Left colon (tissue), 2 donors: ENCODE results near the gene CCDC148. TPM values are rescaled to one million over a fixed set of nuclear protein-coding genes. Genes with fewer than 3 reads are reported as not detected.
"Not testable (repeated sequence)": the region's sequence is repeated elsewhere in the genome, so short reads cannot be mapped to it uniquely, and the experiment has no call there.

Experiments used
- ATAC-seq: fragments of 200-7000 bp; cut with Tn5 transposase; one replicate; pipeline ENCODE4 v1.9.1; 2020; ENCODE audit warnings: mild to moderate bottlenecking, moderate library complexity
- DNase-seq, 2 donors: peaks; one replicate each; pipeline ENCODE4 v3.0.0-alpha.2; 2020
- intact Hi-C, 2 donors: fragments of 100-400 bp; cut with DNase I in 1 of 2; cut with micrococcal nuclease in 1 of 2; formaldehyde crosslinking; loops; one replicate each; pipeline versions ENCODE4 v1.11.2 to v1.14.0; 2022; cut with DNase I, micrococcal nuclease
- total RNA-seq, 2 donors: library from RNA; stranded (reverse); fragmentation: NEBNext Ultra II Directional; extraction: Animal tissue kit (Norgen Biotek cat#: 25700); gene quantifications; one replicate each; pipeline ENCODE4 v1.2.1, GENCODE V29; 2021
- donor health status: DM: no; HTN: no; CAD: no.
- donor health status: DM: yes; HTN: yes; CAD: no.

Gene CCDC148
- total RNA-seq, 2 donors from 2014 or later: 0.73 TPM; not detected in 1

DNA sequence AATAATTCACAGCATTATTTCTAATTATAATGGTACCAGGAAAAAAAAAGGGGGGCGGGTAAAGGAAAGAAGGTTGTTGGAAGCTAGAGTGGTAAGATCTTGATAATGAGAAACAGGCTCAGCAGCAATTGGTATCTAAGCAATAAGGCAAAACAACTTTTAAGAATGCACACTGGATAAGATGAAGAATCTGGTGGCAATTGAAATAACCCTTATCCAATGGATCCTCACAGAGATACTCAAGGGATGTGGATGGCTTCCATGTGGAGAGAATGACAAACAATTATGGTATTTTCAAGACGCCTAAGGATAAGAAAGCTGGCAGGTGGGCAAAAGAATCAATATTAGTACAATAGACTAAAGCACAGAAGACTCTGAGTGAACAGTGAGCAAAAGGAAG, 201.3 kb downstream of the CCDC148 start:
- intact Hi-C loops: no loop called here
- DNase-seq (no peak), ATAC-seq (no peak)

DNA sequence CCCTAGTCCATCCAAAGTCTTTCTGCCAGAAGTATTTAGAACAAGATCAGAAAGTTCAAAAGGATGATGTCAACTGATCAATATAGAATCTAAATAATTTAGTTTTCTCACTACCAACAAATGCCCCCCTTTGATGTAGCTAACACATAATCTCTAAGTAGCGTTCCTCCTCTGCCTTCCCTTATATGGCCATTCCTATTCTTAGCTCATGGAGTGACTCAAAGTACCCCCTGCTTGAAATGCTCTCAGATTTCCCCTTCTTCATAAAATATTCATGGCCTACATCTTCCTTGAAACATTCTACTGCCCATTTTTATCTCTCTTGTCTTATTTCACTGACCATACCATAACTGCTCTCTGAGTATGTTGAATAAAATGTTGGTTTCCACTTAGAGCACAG, 203.4 kb downstream of the CCDC148 start:
- ATAC-seq: no peak
- intact Hi-C loops: no loop called here
- DNase-seq: no peak

DNA sequence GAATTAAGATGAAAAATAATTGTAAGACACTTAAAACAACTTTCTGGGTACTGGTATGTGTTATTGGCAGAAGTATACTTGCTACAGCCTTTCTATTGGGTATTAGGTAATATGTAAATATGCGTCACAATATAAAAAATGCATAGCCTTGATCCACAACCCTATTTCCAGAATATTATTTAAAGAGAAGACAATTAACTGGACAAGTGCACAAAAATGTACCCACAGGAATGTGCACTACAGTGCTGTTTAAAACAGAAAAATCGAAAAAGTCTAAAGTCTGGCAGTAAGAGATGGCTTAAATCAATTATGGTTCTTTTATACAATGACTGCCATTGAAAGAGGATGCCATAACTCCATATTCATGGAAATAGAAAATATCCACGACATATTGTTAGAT, 205.2 kb downstream of the CCDC148 start:
- intact Hi-C loops: no loop called here
- ATAC-seq (no peak), DNase-seq (no peak)

DNA sequence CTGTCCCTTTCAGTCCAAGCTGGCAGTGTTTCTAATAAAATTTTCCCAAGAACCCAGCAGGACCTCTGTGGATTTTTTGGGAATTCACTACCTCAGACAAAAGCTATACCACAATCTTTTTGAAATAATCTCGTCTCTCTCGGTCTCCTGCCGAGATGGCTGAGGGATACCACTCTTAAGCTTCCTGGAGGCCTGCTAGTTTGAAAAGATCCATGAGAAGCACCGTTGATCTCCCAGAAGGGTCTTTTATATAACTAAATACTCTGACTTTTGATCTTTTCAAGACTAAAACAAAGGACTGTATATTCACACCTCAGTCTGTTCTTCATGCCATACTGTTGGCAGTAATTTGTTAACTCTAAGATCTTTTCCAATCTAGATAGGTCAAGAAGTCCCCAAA, 213.2 kb downstream of the CCDC148 start:
- no peak for DNase-seq
- ATAC-seq: no peak
- intact Hi-C loops: no loop called here

DNA sequence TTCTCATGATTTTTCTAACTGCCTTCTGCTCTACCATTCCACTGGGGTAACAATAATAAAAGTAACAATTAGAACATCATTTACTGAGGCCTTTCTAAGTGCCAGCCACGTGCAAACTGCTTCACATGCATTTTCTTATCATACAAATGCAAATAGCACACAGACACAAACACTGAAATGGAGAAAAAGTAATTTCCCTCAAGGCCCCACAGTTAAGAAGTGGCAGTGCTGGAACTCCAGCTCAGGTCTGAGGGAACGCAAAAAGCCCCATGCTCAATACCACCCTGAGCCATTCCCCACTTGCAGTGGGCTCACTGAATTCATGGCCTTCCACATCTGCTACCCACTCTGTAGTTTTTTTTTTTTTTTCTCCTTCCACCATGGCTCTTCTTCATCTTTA, 214.3 kb downstream of the CCDC148 start:
- no peak for ATAC-seq
- intact Hi-C loops: no loop called here

DNA sequence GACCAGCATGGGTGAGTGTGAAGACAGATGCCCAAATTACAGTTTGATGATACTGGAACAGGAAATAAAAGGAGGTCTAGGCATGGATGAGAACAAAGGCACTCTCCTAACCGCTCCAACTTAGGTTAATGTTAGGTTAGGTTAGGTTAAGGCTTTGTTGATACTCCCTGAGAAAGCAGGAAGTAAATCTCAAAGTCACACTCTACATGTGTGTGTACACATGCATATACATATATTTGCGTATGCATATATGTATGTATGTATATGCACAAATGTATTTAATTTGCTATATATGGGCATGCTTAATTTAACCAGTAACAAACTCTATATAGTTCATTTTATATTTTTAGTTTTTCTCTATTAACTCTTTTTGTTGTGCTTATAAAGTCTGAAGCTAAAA, 215.6 kb downstream of the CCDC148 start:
- intact Hi-C loops: no loop called here
- peak; percentile 22 for ATAC-seq
- DNase-seq: no peak

More for the DNA sequence above, 214.3 kb downstream of the CCDC148 start:
- no peak for DNase-seq

DNA sequence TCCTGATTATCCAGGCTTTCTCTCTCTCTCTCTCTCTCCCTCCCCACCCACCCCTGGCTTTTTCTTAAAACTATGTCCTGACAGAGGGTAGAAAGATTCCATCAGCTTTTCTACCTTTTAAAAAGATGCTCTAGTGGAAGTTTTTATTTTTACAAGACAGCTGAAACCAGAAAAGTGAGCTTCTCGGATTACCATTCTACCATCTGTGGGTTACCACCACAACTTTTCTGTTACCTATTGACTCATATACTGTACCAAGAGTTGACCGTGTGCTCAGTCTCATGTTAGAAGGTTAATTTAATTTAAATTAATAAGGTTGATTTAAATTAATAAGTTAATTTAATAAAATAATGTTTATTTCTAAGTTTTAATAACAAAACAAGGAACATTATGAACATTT, 217.3 kb downstream of the CCDC148 start:
- no peak for DNase-seq
- intact Hi-C loops: no loop called here
- no peak for ATAC-seq

DNA sequence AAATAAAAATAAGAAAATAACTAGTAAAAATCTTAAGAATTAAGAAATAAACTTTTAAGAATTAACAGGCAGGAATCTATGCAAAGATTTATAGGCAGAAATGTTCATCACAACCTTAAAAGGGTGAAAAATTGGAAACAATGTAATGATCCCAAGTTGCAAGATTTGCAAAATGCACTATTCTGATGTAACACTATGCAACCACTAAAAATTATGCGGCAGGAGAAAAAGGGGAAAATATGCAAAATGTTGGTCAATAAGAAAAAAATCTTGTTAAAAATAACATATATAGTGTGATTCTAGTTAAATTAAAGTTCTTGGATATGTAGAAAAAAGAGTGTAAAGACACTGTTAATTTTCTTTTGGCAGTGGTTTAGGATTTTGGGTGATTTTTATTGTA, 222.1 kb downstream of the CCDC148 start:
- ATAC-seq (no peak), DNase-seq (no peak)
- intact Hi-C loops: no loop called here

DNA sequence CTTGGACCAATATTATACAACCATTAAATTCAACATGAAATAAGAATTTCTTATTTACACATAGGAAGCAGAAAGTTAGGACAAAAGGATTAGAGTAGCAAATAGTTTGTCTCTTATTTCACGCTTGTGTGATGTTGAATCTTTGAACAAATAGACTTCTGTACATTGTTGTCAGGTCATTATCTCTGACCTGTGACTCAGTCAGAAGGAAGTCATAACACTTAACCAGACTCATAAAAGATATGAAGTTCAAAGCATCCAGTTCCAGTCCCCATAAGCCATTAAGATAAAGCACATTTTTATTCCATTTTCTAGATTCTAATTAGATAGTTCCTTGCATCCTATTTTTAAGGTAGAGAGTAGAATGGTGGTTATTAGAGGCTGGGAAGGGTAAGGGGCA, 224.1 kb downstream of the CCDC148 start:
- DNase-seq (no peak), ATAC-seq (peak; percentile 97)
- intact Hi-C loops: no loop called here

DNA sequence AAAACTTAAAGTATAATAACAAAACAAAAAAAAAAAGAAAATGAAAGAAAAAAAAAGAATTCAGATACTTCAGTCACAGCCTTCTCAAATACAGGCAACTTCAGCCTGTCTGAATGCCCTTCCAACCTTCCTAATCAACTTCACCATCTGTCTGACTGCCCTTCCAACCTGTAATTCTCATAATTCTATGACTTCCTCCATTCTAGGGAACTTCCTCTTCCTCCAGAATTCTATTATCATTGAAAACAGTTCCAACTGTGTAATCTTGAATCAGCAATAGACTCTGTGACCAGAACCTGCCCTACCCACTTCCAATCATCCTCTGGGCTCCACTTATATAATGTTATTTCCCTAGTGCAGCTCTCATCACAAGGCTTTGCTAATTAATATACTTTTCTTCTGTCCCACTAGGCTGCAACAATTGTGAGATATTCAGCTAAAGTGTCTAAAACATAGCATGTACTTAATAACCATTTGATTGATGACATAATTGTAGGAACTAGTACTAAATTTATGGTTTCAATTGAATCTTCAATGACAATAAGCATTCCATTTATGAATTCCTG, 227.5 kb downstream of the CCDC148 start:
- DNase-seq (no peak), ATAC-seq (peak; percentile 84)
- intact Hi-C loops: no loop called here

DNA sequence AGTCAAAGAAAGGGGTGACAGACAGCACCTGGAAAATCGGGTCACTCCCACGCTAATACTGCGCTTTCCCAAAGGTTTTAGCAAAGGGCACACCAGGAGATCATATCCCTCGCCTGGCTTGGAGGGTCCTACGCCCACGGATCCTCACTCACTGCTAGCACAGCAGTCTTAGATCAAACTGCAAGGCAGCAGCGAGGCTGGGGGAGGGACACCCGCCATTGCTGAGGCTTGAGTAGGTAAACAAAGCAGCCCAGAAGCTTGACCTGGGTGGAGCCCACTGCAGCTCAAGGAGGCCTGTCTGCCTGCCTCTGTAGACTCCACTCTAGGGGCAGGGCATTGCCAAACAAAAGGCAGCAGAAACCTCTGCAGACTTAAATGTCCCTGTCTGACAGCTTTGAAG, 233.5 kb downstream of the CCDC148 start:
- intact Hi-C loops: not testable (repeated sequence)

DNA sequence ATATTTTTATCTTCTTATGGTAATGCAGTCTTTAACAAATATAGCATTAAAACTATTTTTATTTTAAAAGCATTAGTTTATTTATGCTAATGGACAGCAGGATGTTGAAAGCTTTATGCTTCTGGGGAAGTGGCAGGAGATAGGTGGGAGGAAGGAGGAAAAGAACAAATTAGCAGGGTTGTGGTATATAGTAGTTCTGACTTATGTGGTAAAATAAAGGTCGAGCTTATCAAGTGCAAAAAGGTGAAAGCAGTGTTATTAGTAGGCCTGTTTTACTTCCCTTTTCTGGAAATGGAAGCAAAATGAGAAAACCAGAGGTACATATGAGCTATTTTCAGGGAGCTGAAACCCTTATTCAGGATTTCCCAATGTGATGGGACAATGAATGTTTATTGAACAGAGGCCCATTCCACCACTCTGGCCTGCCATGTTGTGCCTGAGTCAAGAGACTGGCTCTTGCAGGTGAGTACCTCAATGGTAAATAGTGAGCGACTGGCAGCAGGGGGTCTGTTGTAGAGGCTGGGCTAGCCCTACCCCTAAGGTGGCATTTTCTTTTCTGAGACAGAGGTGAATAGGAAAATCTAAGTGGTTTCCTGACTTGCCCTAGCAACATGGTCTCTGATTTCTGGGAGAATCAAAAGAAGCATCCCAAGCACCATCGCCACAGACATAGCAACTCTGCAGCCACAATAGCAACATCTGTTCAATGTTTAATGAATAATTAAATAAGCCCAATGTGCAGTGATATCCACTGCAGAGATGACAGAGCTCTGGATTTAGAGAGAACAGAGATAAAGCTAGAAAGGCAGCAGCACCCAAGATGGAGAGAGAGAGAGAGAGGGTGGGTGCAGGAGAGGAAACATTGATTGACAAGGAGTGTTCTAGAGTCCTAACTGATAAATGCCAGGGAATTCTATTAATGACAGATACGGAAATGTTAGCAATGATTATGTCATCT, 235.2 kb downstream of the CCDC148 start:
- DNase-seq (no peak), ATAC-seq (no peak)
- intact Hi-C loops: no loop called here

More for the DNA sequence above, 233.5 kb downstream of the CCDC148 start:
- ATAC-seq, DNase-seq: not testable (repeated sequence)

DNA sequence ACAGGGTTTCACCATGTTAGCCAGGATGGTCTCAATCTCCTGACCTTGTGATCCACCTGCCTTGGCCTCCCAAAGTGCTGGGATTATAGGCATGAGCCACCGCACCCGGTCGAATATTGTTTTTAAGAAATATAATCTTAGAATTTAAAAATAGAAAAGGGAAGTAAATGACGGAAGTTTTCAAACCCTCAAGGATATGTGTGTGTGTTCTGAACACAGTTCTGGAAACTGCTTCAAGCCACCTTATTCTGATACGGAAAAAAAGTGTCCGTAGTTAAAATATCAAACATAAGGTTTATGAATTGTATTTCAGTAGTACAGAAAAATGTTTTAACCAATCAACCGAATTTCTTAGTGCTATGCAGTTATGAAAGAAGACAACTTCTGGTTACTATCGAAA, 239.0 kb downstream of the CCDC148 start:
- DNase-seq: no peak
- intact Hi-C loops: no loop called here
- no peak for ATAC-seq

DNA sequence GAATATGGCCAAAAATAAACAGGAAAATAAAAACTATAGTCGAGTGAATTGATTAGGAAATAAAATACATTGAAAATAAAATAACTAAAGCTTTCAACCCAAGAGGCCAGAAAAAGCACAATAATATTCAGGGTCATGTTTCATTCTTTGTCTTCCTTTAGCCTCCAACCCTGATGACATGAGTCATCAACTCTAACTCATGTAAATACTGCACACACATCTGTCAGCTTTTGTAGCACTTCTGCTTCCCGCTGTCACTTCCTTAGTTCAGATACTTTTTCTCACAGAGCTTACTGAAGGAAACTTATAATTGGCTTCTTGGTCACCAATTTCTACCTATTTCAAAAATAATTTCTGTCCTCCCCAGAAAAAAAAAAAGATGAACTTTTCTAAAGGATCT, 242.1 kb downstream of the CCDC148 start:
- intact Hi-C loops: no loop called here
- ATAC-seq (peak; percentile 82), DNase-seq (no peak)

DNA sequence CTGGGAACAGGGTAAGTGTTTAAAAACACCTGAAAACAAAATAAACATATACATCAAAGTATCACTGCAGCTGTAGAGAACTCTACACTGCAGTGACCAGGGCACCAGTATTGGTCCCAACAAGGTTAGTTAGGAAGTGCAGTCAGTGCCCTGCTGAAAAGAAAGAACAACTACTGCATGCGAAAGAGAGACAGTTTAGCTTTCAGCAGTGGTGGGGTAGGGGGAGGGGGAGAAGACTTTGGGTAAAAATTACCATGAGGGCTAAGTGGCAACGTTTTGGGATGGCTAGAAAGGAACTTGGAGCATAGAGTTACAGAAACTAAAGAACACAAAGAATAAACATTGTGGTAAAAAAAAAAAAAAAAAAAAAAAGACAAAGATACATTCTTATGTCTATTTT, 242.8 kb downstream of the CCDC148 start:
- intact Hi-C loops: no loop called here
- no peak for DNase-seq
- ATAC-seq: no peak

DNA sequence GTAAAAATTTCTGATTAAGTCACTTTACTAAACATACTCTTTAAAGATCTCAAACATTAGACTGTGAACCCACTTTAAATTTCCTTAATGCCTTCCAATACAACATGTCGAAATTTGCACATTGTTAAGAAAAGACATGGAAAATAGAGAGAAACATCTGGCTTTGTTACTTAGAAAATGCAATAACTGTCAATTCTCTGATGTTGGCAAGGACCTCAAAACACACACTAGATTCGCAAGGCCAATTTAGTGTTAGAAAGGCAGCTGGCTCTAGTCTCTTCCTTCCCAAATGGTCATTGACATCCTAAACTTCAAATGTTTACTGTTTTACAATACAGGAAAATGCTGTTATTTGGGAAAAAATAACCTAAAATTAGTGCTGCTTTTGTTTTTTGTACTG, 244.3 kb downstream of the CCDC148 start:
- DNase-seq (no peak), ATAC-seq (no peak)
- intact Hi-C loops: no loop called here

DNA sequence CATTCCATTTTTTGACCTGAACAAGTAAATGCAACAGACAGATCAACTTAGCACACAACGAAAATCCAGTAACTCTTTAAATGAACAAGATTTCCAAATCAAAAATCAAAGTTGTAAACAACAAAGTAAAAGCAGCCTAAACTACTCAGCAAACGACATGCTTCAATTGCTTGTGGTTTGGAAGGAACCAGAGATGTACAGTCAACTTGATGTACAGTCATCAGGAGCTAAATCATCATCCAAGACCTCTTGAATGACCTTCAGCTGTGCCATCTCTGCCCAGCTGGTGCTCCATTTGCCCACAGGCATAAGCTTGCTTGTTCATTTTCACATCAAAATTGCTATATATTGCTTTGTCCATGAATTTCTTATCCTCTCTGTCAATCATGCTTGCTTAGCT, 245.1 kb downstream of the CCDC148 start:
- no peak for ATAC-seq
- no peak for DNase-seq
- intact Hi-C loops: no loop called here

DNA sequence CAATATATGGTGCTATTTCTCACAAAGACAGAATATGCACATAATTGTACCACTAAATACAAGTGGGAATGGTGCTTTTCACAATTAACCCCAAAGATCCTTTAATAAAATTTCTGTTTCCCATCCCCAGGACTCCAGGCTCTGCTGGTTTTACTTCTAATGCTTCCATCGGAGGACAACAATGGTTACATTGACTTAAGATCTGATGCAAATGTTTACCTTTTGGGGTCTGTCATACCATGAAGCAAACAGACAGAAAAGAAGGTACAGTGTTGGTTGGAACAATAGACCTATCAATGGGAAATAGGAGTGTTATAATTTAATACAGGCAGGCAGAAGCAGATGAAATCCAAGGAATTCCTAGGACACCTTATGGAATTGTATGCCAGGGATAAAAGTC, 249.2 kb downstream of the CCDC148 start:
- intact Hi-C loops: no loop called here
- DNase-seq: no peak

DNA sequence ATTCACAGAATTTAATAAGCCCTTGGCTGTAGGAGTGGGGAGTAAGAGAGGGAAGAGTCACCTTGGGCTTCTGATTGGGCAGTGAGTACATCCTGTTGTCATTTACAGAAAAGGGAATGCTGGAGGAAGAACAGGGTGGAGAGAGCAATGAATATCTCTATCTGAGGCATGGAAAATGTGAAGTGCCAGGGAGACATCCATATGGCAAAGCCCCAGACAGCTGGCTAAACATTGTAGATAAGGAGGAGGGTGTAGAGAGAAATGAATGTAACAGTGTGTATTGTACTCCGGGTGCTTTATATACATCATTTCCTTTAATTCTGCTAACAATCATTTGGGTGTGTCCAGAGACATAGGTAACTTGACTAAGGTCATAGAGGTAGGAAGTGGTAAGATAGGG, 251.3 kb downstream of the CCDC148 start:
- DNase-seq (peak in 1 of 2 donors; percentile 42), ATAC-seq (peak; percentile 97)
- intact Hi-C loops: no loop called here

More for the DNA sequence above, 249.2 kb downstream of the CCDC148 start:
- no peak for ATAC-seq

DNA sequence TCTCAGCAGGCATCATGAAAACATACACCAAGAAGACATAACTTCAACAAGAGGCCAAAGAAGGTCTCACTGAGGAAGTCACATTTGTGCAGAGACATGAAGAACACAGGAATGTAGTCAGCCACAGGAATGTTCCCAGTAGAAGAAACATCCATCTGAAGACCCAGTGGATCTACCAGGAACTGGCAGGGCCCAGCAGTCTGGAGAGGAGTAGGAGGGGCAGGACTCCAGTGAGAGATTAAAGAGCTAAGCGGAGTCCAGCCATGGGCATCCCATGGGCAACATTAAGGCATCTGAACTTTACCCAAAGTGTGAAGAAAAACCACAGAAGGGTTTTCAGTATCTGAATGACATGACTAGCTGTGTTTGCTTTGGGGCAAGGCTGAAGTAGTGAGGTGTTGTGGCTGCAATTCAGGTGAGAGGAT, 251.8 kb downstream of the CCDC148 start:
- DNase-seq (no peak), ATAC-seq (no peak)
- intact Hi-C loops: no loop called here
